CD4-positive, alpha-beta T cell treated with Interleukin-15 for 1 hour (primary cell): ENCODE data around the gene RRN3.
"Not testable (repeated sequence)": the region's sequence is repeated elsewhere in the genome, so short reads cannot be mapped to it uniquely, and the experiment has no call there.

Experiments
- DNase-seq: peaks from one replicate; pipeline ENCODE4 v3.0.0-alpha.2; 2020

RRN3 gene

GRCh38 chr16:15027051-15027450 is 67.0 kb downstream of the RRN3 start:
- DNase-seq, result not testable (repeated sequence)

GRCh38 chr16:15025234-15025951 is 68.7 kb downstream of the RRN3 start:
- not testable (repeated sequence) for DNase-seq

GRCh38 chr16:15024858-15025199 is 69.2 kb downstream of the RRN3 start:
- not testable (repeated sequence) for DNase-seq

GRCh38 chr16:15023381-15024077 is 70.5 kb downstream of the RRN3 start:
- DNase-seq, result not testable (repeated sequence)

GRCh38 chr16:15022194-15022593 is 71.9 kb downstream of the RRN3 start:
- peak; percentile 53 for DNase-seq

GRCh38 chr16:15021429-15021828 is 72.6 kb downstream of the RRN3 start:
- not testable (repeated sequence) for DNase-seq

GRCh38 chr16:15016951-15017580 is 77.0 kb downstream of the RRN3 start:
- not testable (repeated sequence) for DNase-seq

- not testable (repeated sequence) for DNase-seq
These were observed 77.7 kb downstream of the RRN3 start for GRCh38 chr16:15016354-15016753.

- DNase-seq, result not testable (repeated sequence)
These were observed 78.4 kb downstream of the RRN3 start for GRCh38 chr16:15015671-15016070.

GRCh38 chr16:15012941-15013340 is 81.1 kb downstream of the RRN3 start:
- DNase-seq, result not testable (repeated sequence)
